WTC11 (cell line): ENCODE data around the gene ARPC3. TPM values are rescaled to one million over a fixed set of nuclear protein-coding genes. Genes with fewer than 3 reads are reported as not detected.
"Not testable (repeated sequence)": the region's sequence is repeated elsewhere in the genome, so short reads cannot be mapped to it uniquely, and the experiment has no call there.

Experiments
- ATAC-seq: fragments of 200-7000 bp; cut with Tn5 transposase; 2 replicates; pipeline ENCODE4 v1.10.0; 2021; ENCODE audit warnings: mild to moderate bottlenecking, moderate library complexity
- CTCF ChIA-PET: fragments of 300-600 bp; sonication (Branson Sonifier 250); formaldehyde crosslinking; loops from one replicate; lab custom pipeline; 2021; ENCODE audit warnings: antibody characterized with exemption; lab: Charles Lee
- POLR2A ChIA-PET: fragments of 350-600 bp; sonication (Branson Sonifier 250); formaldehyde crosslinking; loops from one replicate; lab custom pipeline; 2021; ENCODE audit warnings: antibody characterized with exemption; lab: Charles Lee
- DNase-seq: peaks from one replicate; pipeline ENCODE4 v3.0.0; 2021; ENCODE audit warnings: low spot score
- H3K27ac Mint-ChIP-seq: 2 replicates; pipeline ENCODE4 v1.8.0; 2021; ENCODE audit warnings: mixed read lengths
- H3K27me3 Mint-ChIP-seq: 2 replicates; pipeline ENCODE4 v1.8.0; 2021; ENCODE audit warnings: low read depth, mild to moderate bottlenecking, moderate library complexity, mixed read lengths
- H3K36me3 Mint-ChIP-seq: 2 replicates; pipeline ENCODE4 v1.8.0; 2021; ENCODE audit warnings: mixed read lengths
- H3K4me1 Mint-ChIP-seq: 2 replicates; pipeline ENCODE4 v1.8.0; 2022; ENCODE audit warnings: mixed read lengths
- H3K4me3 Mint-ChIP-seq: 2 replicates; pipeline ENCODE4 v1.8.0; 2021; ENCODE audit warnings: mild to moderate bottlenecking, moderate library complexity, mixed read lengths
- H3K9me3 Mint-ChIP-seq: 2 replicates; pipeline ENCODE4 v1.8.0; 2021; ENCODE audit warnings: mixed read lengths
- CREB1 ChIP-seq: sonication (generic); formaldehyde crosslinking; IDR thresholded peaks from 2 replicates; pipeline ENCODE4 v1.8.0; 2023; ENCODE audit warnings: mild to moderate bottlenecking, missing genetic modification reagents
- ZNF121 ChIP-seq: sonication (generic); formaldehyde crosslinking; IDR thresholded peaks from 2 replicates; pipeline ENCODE4 v1.8.0; 2023; ENCODE audit warnings: missing genetic modification reagents
- total RNA-seq: library from RNA; stranded (reverse); gene quantifications from 3 replicates; pipeline ENCODE4 v1.2.3, GENCODE V29; 2021
- TF ChIP-seq, protein P1 (sequence below): fragments of 250-450 bp; sonication (Bioruptor Pico); IDR thresholded peaks from 2 replicates; pipeline ENCODE4 v1.9.0; 2021; ENCODE audit warnings: moderate library complexity, mild to moderate bottlenecking, inconsistent platforms, borderline replicate concordance
- TF ChIP-seq, protein P2 (sequence below): sonication (generic); formaldehyde crosslinking; IDR thresholded peaks from 2 replicates; pipeline ENCODE4 v1.8.0; 2023; ENCODE audit warnings: missing genetic modification reagents, mild to moderate bottlenecking, borderline replicate concordance

Gene ARPC3
- total RNA-seq, 1 experiment from 2014 or later, result 149 TPM

DNA sequence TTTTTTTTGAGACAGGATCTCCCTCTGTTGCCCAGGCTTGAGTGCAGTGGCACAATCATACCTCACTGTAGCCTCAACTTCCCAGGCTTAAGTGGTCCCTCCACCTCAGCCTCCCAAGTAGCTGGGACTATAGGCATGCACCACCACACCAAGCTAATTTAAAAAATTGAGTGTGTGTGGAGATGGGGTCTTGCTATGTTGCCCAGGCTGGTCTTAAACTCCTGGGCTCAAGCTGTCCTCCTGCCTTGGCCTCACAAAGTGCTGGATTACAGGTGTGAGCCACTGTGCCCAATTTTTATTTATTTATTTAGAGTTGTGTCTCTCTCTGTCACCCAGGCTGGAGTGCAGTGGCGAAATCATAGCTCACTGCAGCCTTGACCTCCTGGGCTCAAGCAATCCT is 29.5 kb downstream of the ARPC3 start:
- H3K4me3 Mint-ChIP-seq, DNase-seq, H3K27me3 Mint-ChIP-seq, POLR2A ChIA-PET: not testable (repeated sequence)
- 0 out of 2 replicates have a peak, but pooled peaks have one; percentile 67 for TF ChIP-seq ZNF121
- TF ChIP-seq, all 79 proteins: peak for 1; not testable (repeated sequence) for 78
- H3K36me3 Mint-ChIP-seq, H3K9me3 Mint-ChIP-seq, H3K4me1 Mint-ChIP-seq, H3K27ac Mint-ChIP-seq, ATAC-seq: not testable (repeated sequence)
- CTCF ChIA-PET, result interaction anchor here (0.6 to 3.1 kb wide), 4 partner anchors 11 to 467 kb away, joined by 3 to 22 read pairs (median 8); partner anchors contain the start of gene ARPC3

DNA sequence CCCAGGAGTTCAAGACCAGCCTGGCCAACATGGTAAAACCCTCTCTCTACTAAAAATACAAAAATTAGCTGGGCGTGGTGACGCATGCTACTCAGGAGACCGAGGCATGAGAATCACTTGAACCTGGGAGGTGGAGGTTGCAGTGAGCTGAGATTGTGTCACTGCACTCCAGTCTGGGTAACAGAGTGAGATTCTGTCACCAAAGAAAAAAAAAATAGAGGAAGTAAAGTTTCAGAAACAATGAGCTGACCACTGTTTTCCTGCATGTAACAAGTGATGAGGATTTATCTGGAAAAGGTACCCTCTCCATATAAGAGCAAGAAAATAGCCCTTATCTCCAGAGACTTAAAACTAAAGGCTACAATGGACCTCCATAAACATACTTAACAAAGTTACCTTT is 33.0 kb downstream of the ARPC3 start:
- not testable (repeated sequence) for H3K27ac Mint-ChIP-seq, H3K9me3 Mint-ChIP-seq, DNase-seq, H3K36me3 Mint-ChIP-seq, H3K4me1 Mint-ChIP-seq, H3K27me3 Mint-ChIP-seq, H3K4me3 Mint-ChIP-seq, ATAC-seq
- CTCF ChIA-PET, result interaction anchor here (2.0 kb wide), 1 partner anchor 14 kb away, joined by 11 read pairs; no protein-coding TSS in a partner anchor
- POLR2A ChIA-PET, result interaction anchor here (0.6 kb wide), 1 partner anchor 14 kb away, joined by 6 read pairs; no protein-coding TSS in a partner anchor

DNA sequence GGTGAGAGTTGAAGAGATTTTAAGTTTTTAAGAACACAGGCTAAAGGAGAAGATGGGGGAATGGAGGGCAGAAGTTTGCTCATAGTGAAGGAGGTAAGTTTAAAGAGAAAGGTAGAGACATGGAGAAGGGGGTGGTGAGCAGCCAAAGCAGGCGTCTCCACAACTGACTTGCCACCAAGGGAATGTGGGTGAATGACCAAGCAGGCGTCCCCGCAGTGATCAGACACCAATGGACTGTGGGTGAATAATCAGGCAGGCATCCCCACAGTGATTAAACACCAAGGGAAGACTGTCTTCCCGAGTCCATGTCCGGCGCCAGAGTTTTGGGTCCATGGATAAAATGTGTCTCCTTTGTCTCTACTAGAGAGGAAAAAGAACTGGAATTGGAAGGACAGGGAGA is 40.1 kb downstream of the ARPC3 start:
- H3K36me3 Mint-ChIP-seq, POLR2A ChIA-PET, H3K4me3 Mint-ChIP-seq, H3K4me1 Mint-ChIP-seq, ATAC-seq, H3K27me3 Mint-ChIP-seq, DNase-seq, H3K27ac Mint-ChIP-seq: not testable (repeated sequence)
- CTCF ChIA-PET, result interaction anchor here (1.4 kb wide), 1 partner anchor 22 kb away, joined by 3 read pairs; no protein-coding TSS in a partner anchor
- H3K9me3 Mint-ChIP-seq, result peaks cover 14% of the 10 kb centered on the region

DNA sequence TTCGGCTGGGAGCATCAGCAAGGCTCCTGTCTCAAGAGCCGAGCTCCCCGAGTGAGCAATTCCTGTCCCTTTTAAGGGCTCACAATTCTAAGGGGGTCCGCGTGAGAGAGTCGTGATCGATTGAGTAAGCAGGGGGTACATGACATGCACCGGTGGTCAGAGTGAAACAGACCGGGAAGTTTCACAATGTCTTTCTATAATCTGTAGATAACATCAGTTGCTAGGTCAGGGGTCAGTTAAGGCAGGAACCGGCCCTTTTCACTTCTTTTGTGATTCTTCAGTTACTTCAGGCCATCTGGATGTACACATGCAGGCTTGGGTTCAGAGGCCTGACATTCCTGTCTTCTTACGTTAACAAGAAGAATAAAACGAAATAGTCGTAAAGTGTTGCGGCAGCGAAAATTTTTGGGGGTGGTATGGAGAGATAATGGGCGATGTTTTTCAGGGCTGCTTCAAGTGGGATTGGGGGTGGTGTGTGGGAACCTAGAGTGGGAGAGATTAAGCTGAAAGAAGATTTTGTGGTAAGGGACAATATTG is 44.9 kb downstream of the ARPC3 start:
- H3K27ac Mint-ChIP-seq, H3K4me3 Mint-ChIP-seq, H3K4me1 Mint-ChIP-seq, H3K9me3 Mint-ChIP-seq, DNase-seq, H3K27me3 Mint-ChIP-seq, ATAC-seq: not testable (repeated sequence)
- POLR2A ChIA-PET, result interaction anchor here (0.6 kb wide), 1 partner anchor 26 kb away, joined by 10 read pairs; no protein-coding TSS in a partner anchor
- H3K36me3 Mint-ChIP-seq, result peaks cover 15% of the 10 kb centered on the region
- CTCF ChIA-PET, result interaction anchor here (0.8 to 1.9 kb wide), 2 partner anchors 26 to 45 kb away, joined by 3 to 11 read pairs; partner anchors contain the start of gene ARPC3

DNA sequence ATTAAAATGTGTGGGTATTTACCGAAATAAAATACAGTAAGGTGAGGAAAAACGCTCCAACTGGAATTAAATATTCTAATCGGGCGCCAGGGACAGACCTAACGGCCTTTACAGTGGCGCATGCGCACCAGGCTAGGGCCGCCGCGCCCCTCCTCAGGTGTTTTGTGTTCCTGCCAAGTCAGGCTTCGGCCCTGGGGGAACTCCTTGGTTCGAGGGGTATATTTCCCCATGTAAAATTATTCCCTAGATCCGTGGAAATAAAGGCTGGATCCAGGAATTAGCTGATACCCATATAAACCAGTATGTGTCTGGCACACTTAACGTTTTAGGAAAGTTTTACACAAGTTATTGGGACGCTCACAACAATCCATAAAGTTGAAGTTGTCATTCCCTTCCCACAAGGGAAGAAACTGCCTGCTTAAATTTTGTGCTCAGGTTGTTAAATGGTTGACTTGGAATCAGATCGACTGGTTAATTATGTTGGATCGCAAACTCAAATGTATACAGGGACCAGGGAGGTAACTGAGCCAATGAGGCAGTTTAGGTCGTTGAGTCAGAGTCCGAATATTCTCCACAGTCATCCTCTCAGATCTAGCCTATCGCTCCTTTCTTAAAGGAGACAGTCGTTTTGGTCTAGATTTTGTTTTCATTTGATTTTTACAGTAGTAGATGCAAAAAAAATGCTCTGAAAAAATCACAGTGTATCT is 46.0 kb downstream of the ARPC3 start:
- ATAC-seq (peak; percentile 83), DNase-seq (peak; percentile 76)
- peaks cover 22% of the 10 kb centered on the region for H3K36me3 Mint-ChIP-seq
- POLR2A ChIA-PET, result interaction anchor here (0.6 to 0.9 kb wide), 2 partner anchors 63 to 64 kb away, joined by 3 to 5 read pairs; partner anchors contain the start of genes FAM216A and GPN3
- CTCF ChIA-PET, result interaction anchor here (0.8 to 5.7 kb wide), 3 partner anchors 27 to 46 kb away, joined by 3 to 39 read pairs (median 11); partner anchors contain the start of gene ARPC3
- peaks cover 1% of the 10 kb centered on the region for H3K27me3 Mint-ChIP-seq
- H3K4me1 Mint-ChIP-seq, result peaks cover 6% of the 10 kb centered on the region
- peak overlapping the region; percentile 100 for H3K27ac Mint-ChIP-seq
- H3K9me3 Mint-ChIP-seq, result no peaks in the 10 kb centered on the region
- TF ChIP-seq, protein P1, sequence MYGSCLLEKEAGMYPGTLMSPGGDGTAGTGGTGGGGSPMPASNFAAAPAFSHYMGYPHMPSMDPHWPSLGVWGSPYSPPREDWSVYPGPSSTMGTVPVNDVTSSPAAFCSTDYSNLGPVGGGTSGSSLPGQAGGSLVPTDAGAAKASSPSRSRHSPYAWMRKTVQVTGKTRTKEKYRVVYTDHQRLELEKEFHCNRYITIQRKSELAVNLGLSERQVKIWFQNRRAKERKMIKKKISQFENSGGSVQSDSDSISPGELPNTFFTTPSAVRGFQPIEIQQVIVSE (CRISPR knock-in tag), result no peak
- no peak for TF ChIP-seq CREB1 (CRISPR knock-in tag)
- TF ChIP-seq, protein P2, sequence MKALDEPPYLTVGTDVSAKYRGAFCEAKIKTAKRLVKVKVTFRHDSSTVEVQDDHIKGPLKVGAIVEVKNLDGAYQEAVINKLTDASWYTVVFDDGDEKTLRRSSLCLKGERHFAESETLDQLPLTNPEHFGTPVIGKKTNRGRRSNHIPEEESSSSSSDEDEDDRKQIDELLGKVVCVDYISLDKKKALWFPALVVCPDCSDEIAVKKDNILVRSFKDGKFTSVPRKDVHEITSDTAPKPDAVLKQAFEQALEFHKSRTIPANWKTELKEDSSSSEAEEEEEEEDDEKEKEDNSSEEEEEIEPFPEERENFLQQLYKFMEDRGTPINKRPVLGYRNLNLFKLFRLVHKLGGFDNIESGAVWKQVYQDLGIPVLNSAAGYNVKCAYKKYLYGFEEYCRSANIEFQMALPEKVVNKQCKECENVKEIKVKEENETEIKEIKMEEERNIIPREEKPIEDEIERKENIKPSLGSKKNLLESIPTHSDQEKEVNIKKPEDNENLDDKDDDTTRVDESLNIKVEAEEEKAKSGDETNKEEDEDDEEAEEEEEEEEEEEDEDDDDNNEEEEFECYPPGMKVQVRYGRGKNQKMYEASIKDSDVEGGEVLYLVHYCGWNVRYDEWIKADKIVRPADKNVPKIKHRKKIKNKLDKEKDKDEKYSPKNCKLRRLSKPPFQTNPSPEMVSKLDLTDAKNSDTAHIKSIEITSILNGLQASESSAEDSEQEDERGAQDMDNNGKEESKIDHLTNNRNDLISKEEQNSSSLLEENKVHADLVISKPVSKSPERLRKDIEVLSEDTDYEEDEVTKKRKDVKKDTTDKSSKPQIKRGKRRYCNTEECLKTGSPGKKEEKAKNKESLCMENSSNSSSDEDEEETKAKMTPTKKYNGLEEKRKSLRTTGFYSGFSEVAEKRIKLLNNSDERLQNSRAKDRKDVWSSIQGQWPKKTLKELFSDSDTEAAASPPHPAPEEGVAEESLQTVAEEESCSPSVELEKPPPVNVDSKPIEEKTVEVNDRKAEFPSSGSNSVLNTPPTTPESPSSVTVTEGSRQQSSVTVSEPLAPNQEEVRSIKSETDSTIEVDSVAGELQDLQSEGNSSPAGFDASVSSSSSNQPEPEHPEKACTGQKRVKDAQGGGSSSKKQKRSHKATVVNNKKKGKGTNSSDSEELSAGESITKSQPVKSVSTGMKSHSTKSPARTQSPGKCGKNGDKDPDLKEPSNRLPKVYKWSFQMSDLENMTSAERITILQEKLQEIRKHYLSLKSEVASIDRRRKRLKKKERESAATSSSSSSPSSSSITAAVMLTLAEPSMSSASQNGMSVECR, result no peak
- H3K4me3 Mint-ChIP-seq, result peak overlapping the region; percentile 98
